ENCODE data around the gene TRDMT1.

Gene TRDMT1

GRCh38 chr10:17229717-17229966, 28.2 kb upstream of the TRDMT1 start:
- DNase-seq = no peak
- peaks cover 43% of the 10 kb centered on the region for H3K4me1 Mint-ChIP-seq
- H3K4me3 Mint-ChIP-seq = peak overlapping the region; percentile 94
- peaks cover 36% of the 10 kb centered on the region for H3K36me3 Mint-ChIP-seq (ENCODE audit: low read depth)
- no peak for TF ChIP-seq CTCF (IDR thresholded peaks at IDR 0.05)
- H3K27me3 Mint-ChIP-seq (ENCODE audit: low read depth, poor library complexity) = peaks cover 16% of the 10 kb centered on the region
- H3K27ac Mint-ChIP-seq = peak overlapping the region; percentile 57
- no peaks in the 10 kb centered on the region for H3K9me3 Mint-ChIP-seq

GRCh38 chr10:17229016-17229716, 27.7 kb upstream of the TRDMT1 start:
- Mint-ChIP-seq H3K4me3 (peak overlapping the region; percentile 94), H3K4me1 (peaks cover 39% of the 10 kb centered on the region), H3K27me3 (ENCODE audit: low read depth, poor library complexity) (peaks cover 16% of the 10 kb centered on the region), H3K27ac (peak overlapping the region; percentile 98), H3K36me3 (ENCODE audit: low read depth) (peaks cover 32% of the 10 kb centered on the region), H3K9me3 (no peaks in the 10 kb centered on the region)
- TF ChIP-seq CTCF (IDR thresholded peaks at IDR 0.05) = no peak
- DNase-seq = peak; percentile 74

GRCh38 chr10:17228091-17229015, 26.9 kb upstream of the TRDMT1 start, which contains the start of gene VIM:
TSS of gene VIM (plus strand) at chr10:17228241. CDS start at chr10:17229423, 1,182 bp downstream.
- TF ChIP-seq CTCF (IDR thresholded peaks at IDR 0.05) = no peak
- Mint-ChIP-seq H3K27ac (peak within 1 kb of the TSS; percentile 98), H3K4me3 (peak within 1 kb of the TSS; percentile 94), H3K36me3 (ENCODE audit: low read depth) (peaks cover 25% of the 10 kb centered on the region), H3K27me3 (ENCODE audit: low read depth, poor library complexity) (peaks cover 16% of the 10 kb centered on the region), H3K9me3 (no peaks in the 10 kb centered on the region), H3K4me1 (peaks cover 38% of the 10 kb centered on the region)
- DNase-seq = peak; percentile 78

- no peak for DNase-seq
- Mint-ChIP-seq H3K9me3 (no peaks in the 10 kb centered on the region), H3K27me3 (ENCODE audit: low read depth, poor library complexity) (peaks cover 16% of the 10 kb centered on the region), H3K36me3 (ENCODE audit: low read depth) (peaks cover 21% of the 10 kb centered on the region), H3K4me3 (peak overlapping the region; percentile 94), H3K27ac (peak overlapping the region; percentile 98), H3K4me1 (peaks cover 37% of the 10 kb centered on the region)
- peak; percentile 63 for TF ChIP-seq CTCF (IDR thresholded peaks at IDR 0.05)
Observed at GRCh38 chr10:17227367-17228090, 26.1 kb upstream of the TRDMT1 start.

GRCh38 chr10:17226891-17227303, 25.4 kb upstream of the TRDMT1 start:
- H3K9me3 Mint-ChIP-seq = no peaks in the 10 kb centered on the region
- DNase-seq = no peak
- peak overlapping the region; percentile 94 for H3K4me3 Mint-ChIP-seq
- H3K27me3 Mint-ChIP-seq (ENCODE audit: low read depth, poor library complexity) = peaks cover 13% of the 10 kb centered on the region
- no peak overlapping the region for H3K27ac Mint-ChIP-seq
- no peak for TF ChIP-seq CTCF (IDR thresholded peaks at IDR 0.05)
- H3K36me3 Mint-ChIP-seq (ENCODE audit: low read depth) = peaks cover 15% of the 10 kb centered on the region
- peaks cover 35% of the 10 kb centered on the region for H3K4me1 Mint-ChIP-seq

Data from nephron progenitor cell (in vitro differentiated cells).